MM.1S (cell line): Measurements from ENCODE around the gene PDE4B.

Source experiments
- CTCF ChIP-seq: fragments of 300-600 bp; sonication (generic); IDR thresholded peaks from 2 replicates; pipeline ENCODE4 v1.5.1; 2016; ENCODE audit warnings: antibody characterized with exemption, low read length, mixed read lengths
- EZH2phosphoT487 ChIP-seq: fragments of 300-600 bp; sonication (generic); IDR thresholded peaks from 2 replicates; pipeline ENCODE4 v1.6.1; 2018; ENCODE audit warnings: antibody characterized with exemption, low read length

DNA sequence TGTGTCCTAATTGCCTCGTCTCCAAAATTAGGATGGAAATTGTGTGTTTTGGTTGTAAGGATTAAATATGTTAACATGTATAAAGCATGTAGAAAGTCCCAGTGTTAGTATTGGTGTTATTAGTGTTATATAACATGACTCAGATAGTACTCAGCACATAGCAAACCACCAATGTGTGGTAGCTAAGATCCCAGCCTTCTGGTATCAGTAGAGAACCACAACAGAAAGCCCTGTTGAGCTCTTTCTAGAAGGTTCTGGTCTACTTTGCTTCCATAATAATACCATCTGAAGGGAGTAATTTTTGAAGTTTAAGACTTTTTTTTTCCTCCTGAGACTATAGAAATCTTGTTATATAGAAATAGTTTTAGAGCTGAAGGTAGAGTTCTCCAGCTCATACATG is 481.9 kb downstream of the PDE4B start:
- TF ChIP-seq CTCF (no peak), EZH2phosphoT487 (no peak)
